B cell (primary cell): Measurements from ENCODE around the gene KRTAP20-3. TPM values are rescaled to one million over a fixed set of nuclear protein-coding genes. Genes with fewer than 3 reads are reported as not detected.

ENCODE experiments used
- ATAC-seq: fragments of 200-7000 bp; cut with Tn5 transposase; one replicate; pipeline ENCODE4 v1.10.0; 2021; ENCODE audit warnings: low read depth, mild to moderate bottlenecking, moderate number of reproducible peaks, moderate library complexity
- CTCF ChIA-PET: fragments of 350-600 bp; sonication (Branson Sonifier 250); formaldehyde crosslinking; loops from one replicate; lab custom pipeline; 2021; ENCODE audit warnings: antibody characterized with exemption, inconsistent platforms; lab: Charles Lee
- POLR2A ChIA-PET: fragments of 350-600 bp; sonication (Branson Sonifier 250); formaldehyde crosslinking; loops from one replicate; lab custom pipeline; 2021; ENCODE audit warnings: antibody characterized with exemption; lab: Charles Lee
- DNase-seq: peaks from one replicate; pipeline ENCODE4 v3.0.0; 2013
- H2AFZ ChIP-seq: 2 replicates; pipeline ENCODE4 v1.6.1; 2012; ENCODE audit warnings: mild to moderate bottlenecking, low read depth, low read length; ENCODE audit not compliant: insufficient read depth, poor library complexity, severe bottlenecking
- H3K27ac ChIP-seq, 2 donors: 1 replicate in 1 of 2; 2 replicates in 1 of 2; pipeline ENCODE4 v1.5.1; 2012 to 2013; ENCODE audit warnings: low read length in 2 of 2, mild to moderate bottlenecking in 2 of 2, moderate library complexity in 1 of 2
- H3K27me3 ChIP-seq, 4 experiments: fragments of 200-600 bp in 1 of 4; sonication (generic) in 1 of 4; replicated peaks in 1 of 4; 1 replicate in 2 of 4; 2 replicates in 2 of 4; pipeline versions ENCODE4 v1.6.1 to v1.7.0; 2013 to 2016; ENCODE audit warnings: low read length in 3 of 4, mild to moderate bottlenecking in 2 of 4, mixed read lengths in 1 of 4, moderate library complexity in 1 of 4; ENCODE audit not compliant: insufficient read depth in 4 of 4, control insufficient read depth in 3 of 4; ENCODE audit errors: control extremely low read depth in 1 of 4
- H3K36me3 ChIP-seq, 2 experiments: replicated peaks in 1 of 2; 1 replicate in 1 of 2; 2 replicates in 1 of 2; pipeline versions ENCODE4 v1.6.1 to v1.7.1; 2013; ENCODE audit warnings: low read length in 1 of 2; ENCODE audit not compliant: insufficient read depth in 2 of 2, control insufficient read depth in 1 of 2; ENCODE audit errors: control extremely low read depth in 1 of 2, extremely low read depth in 1 of 2
- H3K4me1 ChIP-seq, 2 donors: fragments of 200-600 bp in 1 of 2; sonication (generic) in 1 of 2; 1 replicate in 1 of 2; 2 replicates in 1 of 2; pipeline versions ENCODE4 v1.5.1 to v1.6.1; 2013 to 2017; ENCODE audit warnings: low read length in 2 of 2; ENCODE audit not compliant: control insufficient read depth in 2 of 2, insufficient read depth in 2 of 2
- H3K4me2 ChIP-seq: replicated peaks from 2 replicates; pipeline ENCODE3; 2012; ENCODE audit warnings: mild to moderate bottlenecking, low read depth, low read length; ENCODE audit not compliant: poor library complexity, severe bottlenecking
- H3K4me3 ChIP-seq, 5 experiments: fragments of 200-600 bp in 1 of 5; sonication (generic) in 1 of 5; 1 replicate in 3 of 5; 2 replicates in 2 of 5; pipeline versions ENCODE4 v1.5.1 to v1.7.0; 2011 to 2016; ENCODE audit warnings: low read length in 4 of 5, mild to moderate bottlenecking in 4 of 5, low read depth in 2 of 5, control low read depth in 1 of 5, moderate library complexity in 1 of 5; ENCODE audit not compliant: insufficient read depth in 1 of 5; ENCODE audit errors: control extremely low read depth in 1 of 5, extremely low read depth in 1 of 5
- H3K79me2 ChIP-seq: fragments of 200-600 bp; sonication (generic); one replicate; pipeline ENCODE4 v1.6.0; 2016; ENCODE audit warnings: low read length; ENCODE audit not compliant: control insufficient read depth, insufficient read depth
- H3K9ac ChIP-seq: fragments of 200-600 bp; sonication (generic); 2 replicates; pipeline ENCODE4 v1.6.1; 2017; ENCODE audit warnings: mild to moderate bottlenecking, low read length, moderate library complexity
- H3K9me3 ChIP-seq, 3 donors: one replicate each; pipeline versions ENCODE4 v1.6.1 to v1.7.1; 2013; ENCODE audit warnings: low read length in 2 of 3; ENCODE audit not compliant: control insufficient read depth in 2 of 3, insufficient read depth in 1 of 3; ENCODE audit errors: control extremely low read depth in 1 of 3
- H4K20me1 ChIP-seq: 2 replicates; pipeline ENCODE4 v1.6.0; 2012; ENCODE audit warnings: mild to moderate bottlenecking, low read length; ENCODE audit not compliant: insufficient read depth, control insufficient read depth, poor library complexity, severe bottlenecking
- H3K27ac Mint-ChIP-seq: one replicate; pipeline ENCODE4 v1.8.0; 2021; ENCODE audit warnings: mixed read lengths
- H3K27me3 Mint-ChIP-seq: one replicate; pipeline ENCODE4 v1.8.0; 2021; ENCODE audit warnings: mixed read lengths
- H3K4me1 Mint-ChIP-seq: one replicate; pipeline ENCODE4 v1.8.0; 2021; ENCODE audit warnings: mixed read lengths
- H3K4me3 Mint-ChIP-seq: one replicate; pipeline ENCODE4 v1.8.0; 2021; ENCODE audit warnings: mixed read lengths
- H3K9me3 Mint-ChIP-seq: one replicate; pipeline ENCODE4 v1.8.0; 2022; ENCODE audit warnings: mixed read lengths; ENCODE audit not compliant: insufficient read depth
- EZH2 ChIP-seq: IDR thresholded peaks from 2 replicates; pipeline ENCODE4 v1.6.1; 2012; ENCODE audit warnings: borderline replicate concordance, low read depth, mild to moderate bottlenecking, moderate library complexity, low read length; ENCODE audit not compliant: insufficient read depth, poor library complexity, severe bottlenecking
- WGBS: methylation state at CpG from one replicate; pipeline ENCODE4 v1.1.5; 2013; ENCODE audit warnings: missing lambda C conversion rate; ENCODE audit not compliant: insufficient coverage; 5-methylcytosine and 5-hydroxymethylcytosine counted together
- intact Hi-C: fragments of 100-400 bp; cut with micrococcal nuclease; formaldehyde crosslinking; loops from one replicate; pipeline ENCODE4 v1.10.0; 2022
- polyA minus RNA-seq: library from RNA; depleted of rRNA, polyadenylated mRNA; stranded (reverse); fragments of >200 nt; gene quantifications from 2 replicates; pipeline ENCODE4 v1.2.3, GENCODE V29; 2012
- polyA plus RNA-seq: library from polyadenylated mRNA; depleted of rRNA; stranded (reverse); fragments of >200 nt; gene quantifications from 2 replicates; pipeline ENCODE4 v1.2.3, GENCODE V29; 2012
- total RNA-seq, 2 donors: library from RNA; stranded (reverse); fragments of 120-200 nt in 1 of 2; gene quantifications; 1 replicate in 1 of 2; 2 replicates in 1 of 2; pipeline versions ENCODE4 v1.2.3 to v1.2.4, GENCODE V29; 2013 to 2022
- TF ChIP-seq, protein P1 (sequence below): fragments of 200-600 bp; IDR thresholded peaks from one replicate; pipeline ENCODE4 v1.8.0; 2022; ENCODE audit warnings: antibody characterized with exemption, mild to moderate bottlenecking

Gene KRTAP20-3
- total RNA-seq (not detected in 2 replicates), polyA plus RNA-seq (not detected in 2 replicates), polyA minus RNA-seq (not detected in 2 replicates)
- total RNA-seq (2013) = not detected

DNA sequence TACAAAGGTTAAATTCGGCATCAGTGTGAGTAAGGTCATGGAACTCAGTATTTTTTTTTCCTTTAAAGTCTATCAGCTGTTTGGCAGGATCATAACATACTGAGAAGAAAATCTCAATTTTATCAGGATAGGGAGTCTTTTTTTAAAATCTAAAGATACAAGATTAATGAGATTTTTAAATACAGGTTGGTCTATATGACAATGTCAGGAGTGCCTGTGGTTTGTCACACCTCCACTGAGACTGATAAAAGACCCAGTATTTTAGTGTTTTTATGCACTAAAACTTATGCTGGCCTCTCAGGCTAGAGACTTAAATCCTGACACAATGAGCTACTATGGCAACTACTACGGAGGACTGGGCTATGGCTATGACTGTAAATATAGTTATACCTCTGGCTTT, at the start of gene KRTAP20-3:
TSS of gene KRTAP20-3 (plus strand) at position 301 of the 400 bp plus-strand sequence.
- no peak within 1 kb of the TSS for H3K27ac Mint-ChIP-seq
- H3K9ac ChIP-seq = no peak within 1 kb of the TSS
- peaks cover 4% of the 10 kb centered on the region for H3K9me3 Mint-ChIP-seq
- no peak for DNase-seq
- H3K27me3 Mint-ChIP-seq = no peaks in the 10 kb centered on the region
- no peaks in the 10 kb centered on the region for H3K9me3 ChIP-seq
- ATAC-seq = no peak
- H3K4me1 ChIP-seq = no peaks in the 10 kb centered on the region
- H3K27me3 ChIP-seq = no peaks in the 10 kb centered on the region
- ChIA-PET CTCF (no interaction called here), POLR2A (no interaction called here)
- no peak within 1 kb of the TSS for H3K4me3 Mint-ChIP-seq
- H3K36me3 ChIP-seq = no peaks in the 10 kb centered on the region
- H3K79me2 ChIP-seq = no peaks in the 10 kb centered on the region
- no peak within 1 kb of the TSS for H3K4me2 ChIP-seq
- intact Hi-C loops = no loop called here
- no peaks in the 10 kb centered on the region for H4K20me1 ChIP-seq
- whole genome bisulfite sequencing = no CpG with 5 or more reads among the region's 2 CpGs
- H3K4me3 ChIP-seq = no peak within 1 kb of the TSS
- no peak for TF ChIP-seq EZH2
- TF ChIP-seq, protein P1, sequence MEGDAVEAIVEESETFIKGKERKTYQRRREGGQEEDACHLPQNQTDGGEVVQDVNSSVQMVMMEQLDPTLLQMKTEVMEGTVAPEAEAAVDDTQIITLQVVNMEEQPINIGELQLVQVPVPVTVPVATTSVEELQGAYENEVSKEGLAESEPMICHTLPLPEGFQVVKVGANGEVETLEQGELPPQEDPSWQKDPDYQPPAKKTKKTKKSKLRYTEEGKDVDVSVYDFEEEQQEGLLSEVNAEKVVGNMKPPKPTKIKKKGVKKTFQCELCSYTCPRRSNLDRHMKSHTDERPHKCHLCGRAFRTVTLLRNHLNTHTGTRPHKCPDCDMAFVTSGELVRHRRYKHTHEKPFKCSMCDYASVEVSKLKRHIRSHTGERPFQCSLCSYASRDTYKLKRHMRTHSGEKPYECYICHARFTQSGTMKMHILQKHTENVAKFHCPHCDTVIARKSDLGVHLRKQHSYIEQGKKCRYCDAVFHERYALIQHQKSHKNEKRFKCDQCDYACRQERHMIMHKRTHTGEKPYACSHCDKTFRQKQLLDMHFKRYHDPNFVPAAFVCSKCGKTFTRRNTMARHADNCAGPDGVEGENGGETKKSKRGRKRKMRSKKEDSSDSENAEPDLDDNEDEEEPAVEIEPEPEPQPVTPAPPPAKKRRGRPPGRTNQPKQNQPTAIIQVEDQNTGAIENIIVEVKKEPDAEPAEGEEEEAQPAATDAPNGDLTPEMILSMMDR = no peak
- no peak within 1 kb of the TSS for H2AFZ ChIP-seq
- no peak within 1 kb of the TSS for H3K27ac ChIP-seq
- no peaks in the 10 kb centered on the region for H3K4me1 Mint-ChIP-seq

DNA sequence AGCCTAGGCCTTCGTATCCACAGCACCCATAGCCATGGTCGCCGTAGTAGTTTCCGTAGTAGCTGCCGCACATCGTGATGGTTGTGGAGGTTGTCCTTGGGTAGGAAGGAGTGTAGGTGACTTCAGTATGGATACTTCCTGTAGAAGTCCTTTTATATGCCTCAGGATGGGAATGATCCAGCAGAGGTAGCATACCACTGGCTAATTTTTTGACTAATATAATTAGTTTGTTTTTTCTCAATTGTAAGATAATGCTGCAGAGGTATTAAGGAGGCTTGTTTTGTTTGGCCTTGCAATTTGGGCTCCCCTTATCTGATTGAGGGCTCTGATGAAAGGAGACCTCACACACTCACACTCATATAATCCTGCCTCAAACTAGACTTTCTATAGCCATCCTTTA, 43.9 kb upstream of the KRTAP20-3 start, which contains the start of gene KRTAP6-2:
TSS of gene KRTAP6-2 (minus strand) at position 101 of the 400 bp plus-strand sequence. CDS start at position 73, 28 bp downstream.
- ChIA-PET CTCF (no interaction called here), POLR2A (no interaction called here)
- intact Hi-C loops = no loop called here
- Histone ChIP-seq H3K4me3 (no peak within 1 kb of the TSS), H3K27ac (no peak within 1 kb of the TSS), H3K4me2 (no peak within 1 kb of the TSS), H3K4me1 (no peaks in the 10 kb centered on the region), H2AFZ (no peak within 1 kb of the TSS), H3K36me3 (no peaks in the 10 kb centered on the region), H4K20me1 (no peaks in the 10 kb centered on the region), H3K9me3 (peaks cover 0 to 2% (median 0%) of the 10 kb centered on the region in 3 donors), H3K9ac (no peak within 1 kb of the TSS), H3K27me3 (no peaks in the 10 kb centered on the region), H3K79me2 (no peaks in the 10 kb centered on the region)
- no peak within 1 kb of the TSS for H3K4me3 Mint-ChIP-seq
- 98% methylated on average over 6 of the region's 6 CpGs for WGBS
- no peaks in the 10 kb centered on the region for H3K4me1 Mint-ChIP-seq
- H3K27me3 Mint-ChIP-seq = no peaks in the 10 kb centered on the region
- peaks cover 8% of the 10 kb centered on the region for H3K9me3 Mint-ChIP-seq
- ATAC-seq (no peak), DNase-seq (no peak)
- H3K27ac Mint-ChIP-seq = no peak within 1 kb of the TSS
- TF ChIP-seq EZH2 = no peak
- TF ChIP-seq, protein P1 = no peak
